HepG2 (cell line): Measurements from ENCODE around the gene ATP1B2. TPM values are rescaled to one million over a fixed set of nuclear protein-coding genes. Genes with fewer than 3 reads are reported as not detected.

Experiments used
- DMAP1 ChIP-seq: IDR thresholded peaks from 2 replicates; pipeline ENCODE4 v1.6.1; 2016
- ESRRA ChIP-seq: sonication (generic); formaldehyde crosslinking; IDR thresholded peaks from 2 replicates; pipeline ENCODE4 v1.5.1; 2020; ENCODE audit warnings: mild to moderate bottlenecking, low read depth, missing genetic modification reagents
- FOXK2 ChIP-seq: fragments of 450-650 bp; IDR thresholded peaks from 2 replicates; pipeline ENCODE4 v1.6.1; 2016
- HNRNPL ChIP-seq: fragments of 200-400 bp; formaldehyde crosslinking; IDR thresholded peaks from 2 replicates; pipeline ENCODE4 v1.6.1; 2017; ENCODE audit warnings: mild to moderate bottlenecking, low read depth, low read length
- HOXD1 ChIP-seq: sonication (generic); formaldehyde crosslinking; IDR thresholded peaks from 2 replicates; pipeline ENCODE4 v1.5.0; 2020; ENCODE audit warnings: missing genetic modification reagents
- MBNL3 ChIP-seq: fragments of 250-450 bp; sonication (Bioruptor Pico); conservative IDR thresholded peaks from 2 replicates; pipeline ENCODE4 v1.8.0; 2022; ENCODE audit warnings: mild to moderate bottlenecking, inconsistent platforms
- RBFOX2 ChIP-seq: fragments of 200-400 bp; formaldehyde crosslinking; IDR thresholded peaks from 2 replicates; pipeline ENCODE4 v1.6.1; 2017; ENCODE audit warnings: low read depth, mild to moderate bottlenecking, low read length
- SATB2 ChIP-seq: sonication (generic); formaldehyde crosslinking; IDR thresholded peaks from 2 replicates; pipeline ENCODE4 v1.5.0; 2020; ENCODE audit warnings: missing genetic modification reagents
- TAF15 ChIP-seq: fragments of 200-400 bp; formaldehyde crosslinking; IDR thresholded peaks from one replicate; pipeline ENCODE4 v1.6.1; 2018; ENCODE audit warnings: mild to moderate bottlenecking, low read depth, low read length; ENCODE audit not compliant: poor library complexity, severe bottlenecking
- ZFP62 ChIP-seq: sonication (generic); formaldehyde crosslinking; IDR thresholded peaks from 2 replicates; pipeline ENCODE4 v1.4.0; 2020; ENCODE audit warnings: missing genetic modification reagents
- ZNF10 ChIP-seq: sonication (generic); formaldehyde crosslinking; IDR thresholded peaks from 2 replicates; pipeline ENCODE4 v1.4.0; 2020; ENCODE audit warnings: mild to moderate bottlenecking, low read depth, missing genetic modification reagents, borderline replicate concordance
- ZNF326 ChIP-seq: sonication (generic); formaldehyde crosslinking; IDR thresholded peaks from 2 replicates; pipeline ENCODE4 v1.4.0; 2020; ENCODE audit warnings: missing genetic modification reagents, borderline replicate concordance
- ZNF746 ChIP-seq: sonication (generic); formaldehyde crosslinking; IDR thresholded peaks from 2 replicates; pipeline ENCODE4 v1.8.0; 2022; ENCODE audit warnings: mild to moderate bottlenecking, missing genetic modification reagents
- ZNF761 ChIP-seq: sonication (generic); formaldehyde crosslinking; conservative IDR thresholded peaks from 2 replicates; pipeline ENCODE4 v1.4.0; 2020; ENCODE audit warnings: mild to moderate bottlenecking, missing genetic modification reagents
- ZNF879 ChIP-seq: sonication (generic); formaldehyde crosslinking; IDR thresholded peaks from 2 replicates; pipeline ENCODE4 v1.8.1; 2023; ENCODE audit warnings: missing genetic modification reagents
- ZSCAN12 ChIP-seq: sonication (generic); formaldehyde crosslinking; IDR thresholded peaks from 2 replicates; pipeline ENCODE4 v1.9.0; 2021; ENCODE audit warnings: mild to moderate bottlenecking, missing genetic modification reagents
- polyA plus RNA-seq, 8 experiments: library from polyadenylated mRNA; depleted of rRNA in 3 of 8; stranded (reverse) in 7 of 8; unstranded in 1 of 8; fragments of >200 nt; fragmentation: Illumina TruSeq in 4 of 8; extraction: Trizol in 4 of 8; gene quantifications; 2 replicates each; pipeline versions ENCODE4 v1.2.1 to v1.2.3, GENCODE V29; 2011 to 2016; ENCODE audit warnings: low read depth in 4 of 8, missing spikeins in 1 of 8, mixed read lengths in 1 of 8; ENCODE audit not compliant: insufficient read depth in 1 of 8
- total RNA-seq, 5 experiments: library from RNA; depleted of rRNA; stranded (reverse); fragments of >200 nt; fragmentation: Illumina TruSeq; extraction: Trizol; gene quantifications; 2 replicates each; pipeline ENCODE4 v1.2.3, GENCODE V29; 2016; ENCODE audit warnings: low read depth in 1 of 5
- TF ChIP-seq, protein P1 (sequence below), 2 experiments: sonication (generic) in 1 of 2; formaldehyde crosslinking in 1 of 2; IDR thresholded peaks; 2 replicates each; pipeline versions ENCODE4 v1.4.0 to v1.6.1; 2016 to 2020; ENCODE audit warnings: borderline replicate concordance in 1 of 2, low read depth in 1 of 2, mild to moderate bottlenecking in 1 of 2, missing genetic modification reagents in 1 of 2
- TF ChIP-seq, protein P2 (sequence below): sonication (generic); formaldehyde crosslinking; IDR thresholded peaks from 2 replicates; pipeline ENCODE4 v1.5.0; 2020; ENCODE audit warnings: mild to moderate bottlenecking, missing genetic modification reagents
- TF ChIP-seq, protein P3 (sequence below): sonication (generic); formaldehyde crosslinking; IDR thresholded peaks from 2 replicates; pipeline ENCODE4 v1.4.0; 2020; ENCODE audit warnings: mild to moderate bottlenecking, missing genetic modification reagents

ATP1B2 gene
- total and polyA plus RNA-seq, 2 of the 13 experiments (the other 11 are each of a cell fraction or from before 2014, with no cell fraction given), result not detected

DNA sequence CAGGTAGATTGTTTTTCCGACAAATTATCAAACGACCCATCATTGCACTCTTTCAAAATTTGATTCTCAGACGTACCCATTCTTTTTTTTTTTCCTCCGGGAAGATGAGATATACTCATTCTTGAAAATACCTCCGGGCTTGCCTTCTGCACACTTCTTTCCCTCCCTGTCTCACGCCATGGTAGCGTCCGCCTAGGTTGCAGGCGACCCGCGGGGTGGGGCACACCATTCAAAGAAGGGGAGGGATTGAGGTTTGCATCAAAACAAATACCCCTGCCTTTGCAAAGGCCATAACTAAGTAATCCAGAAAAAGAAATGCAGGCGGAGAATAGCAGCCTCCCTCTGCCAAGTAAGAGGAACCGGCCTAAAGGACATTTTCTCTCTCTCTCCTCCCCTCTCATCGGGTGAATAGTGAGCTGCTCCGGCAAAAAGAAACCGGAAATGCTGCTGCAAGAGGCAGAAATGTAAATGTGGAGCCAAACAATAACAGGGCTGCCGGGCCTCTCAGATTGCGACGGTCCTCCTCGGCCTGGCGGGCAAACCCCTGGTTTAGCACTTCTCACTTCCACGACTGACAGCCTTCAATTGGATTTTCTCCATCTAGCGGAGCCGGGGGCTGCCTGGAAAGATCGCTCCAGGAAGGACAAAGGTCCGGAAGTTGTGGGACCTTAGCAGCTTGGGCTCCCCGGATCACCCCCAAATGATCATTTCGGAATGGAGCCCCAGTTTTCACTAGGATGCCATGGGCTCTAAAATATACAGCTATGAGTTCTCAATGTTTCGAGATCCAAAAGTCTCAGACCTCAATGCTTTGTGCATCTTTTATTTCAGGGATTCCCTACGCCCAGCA lies 35.7 kb downstream of the ATP1B2 start (continued):
- TF ChIP-seq, protein P1, sequence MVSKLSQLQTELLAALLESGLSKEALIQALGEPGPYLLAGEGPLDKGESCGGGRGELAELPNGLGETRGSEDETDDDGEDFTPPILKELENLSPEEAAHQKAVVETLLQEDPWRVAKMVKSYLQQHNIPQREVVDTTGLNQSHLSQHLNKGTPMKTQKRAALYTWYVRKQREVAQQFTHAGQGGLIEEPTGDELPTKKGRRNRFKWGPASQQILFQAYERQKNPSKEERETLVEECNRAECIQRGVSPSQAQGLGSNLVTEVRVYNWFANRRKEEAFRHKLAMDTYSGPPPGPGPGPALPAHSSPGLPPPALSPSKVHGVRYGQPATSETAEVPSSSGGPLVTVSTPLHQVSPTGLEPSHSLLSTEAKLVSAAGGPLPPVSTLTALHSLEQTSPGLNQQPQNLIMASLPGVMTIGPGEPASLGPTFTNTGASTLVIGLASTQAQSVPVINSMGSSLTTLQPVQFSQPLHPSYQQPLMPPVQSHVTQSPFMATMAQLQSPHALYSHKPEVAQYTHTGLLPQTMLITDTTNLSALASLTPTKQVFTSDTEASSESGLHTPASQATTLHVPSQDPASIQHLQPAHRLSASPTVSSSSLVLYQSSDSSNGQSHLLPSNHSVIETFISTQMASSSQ (IDR thresholded peaks at IDR 0.05; ENCODE audit: low read depth), result no peak; the same call in 1 of the 2 replicates
- TF ChIP-seq, protein P1 (CRISPR knock-in tag; IDR thresholded peaks at IDR 0.05; ENCODE audit: borderline replicate concordance), result 0 out of 2 replicates have a peak, but pooled peaks have one; percentile 17
- TF ChIP-seq SATB2 (CRISPR knock-in tag) (0 out of 2 replicates have a peak, but pooled peaks have one; percentile 51), ZNF326 (no peak), MBNL3 (no peak), ESRRA (CRISPR knock-in tag) (no peak), FOXK2 (peak; percentile 100), HNRNPL (no peak), RBFOX2 (peak; percentile 62), ZNF879 (CRISPR knock-in tag) (peak; percentile 9; the same call in 1 of the 2 replicates), ZSCAN12 (CRISPR knock-in tag) (no peak), TAF15 (no peak), ZNF10 (CRISPR knock-in tag) (no peak), ZNF761 (CRISPR knock-in tag) (peak; percentile 80; the same call in 1 of the 2 replicates), HOXD1 (CRISPR knock-in tag) (no peak), DMAP1 (CRISPR knock-in tag) (0 out of 2 replicates have a peak, but pooled peaks have one; percentile 13), ZNF746 (CRISPR knock-in tag) (no peak), ZFP62 (no peak)
- TF ChIP-seq, protein P2, sequence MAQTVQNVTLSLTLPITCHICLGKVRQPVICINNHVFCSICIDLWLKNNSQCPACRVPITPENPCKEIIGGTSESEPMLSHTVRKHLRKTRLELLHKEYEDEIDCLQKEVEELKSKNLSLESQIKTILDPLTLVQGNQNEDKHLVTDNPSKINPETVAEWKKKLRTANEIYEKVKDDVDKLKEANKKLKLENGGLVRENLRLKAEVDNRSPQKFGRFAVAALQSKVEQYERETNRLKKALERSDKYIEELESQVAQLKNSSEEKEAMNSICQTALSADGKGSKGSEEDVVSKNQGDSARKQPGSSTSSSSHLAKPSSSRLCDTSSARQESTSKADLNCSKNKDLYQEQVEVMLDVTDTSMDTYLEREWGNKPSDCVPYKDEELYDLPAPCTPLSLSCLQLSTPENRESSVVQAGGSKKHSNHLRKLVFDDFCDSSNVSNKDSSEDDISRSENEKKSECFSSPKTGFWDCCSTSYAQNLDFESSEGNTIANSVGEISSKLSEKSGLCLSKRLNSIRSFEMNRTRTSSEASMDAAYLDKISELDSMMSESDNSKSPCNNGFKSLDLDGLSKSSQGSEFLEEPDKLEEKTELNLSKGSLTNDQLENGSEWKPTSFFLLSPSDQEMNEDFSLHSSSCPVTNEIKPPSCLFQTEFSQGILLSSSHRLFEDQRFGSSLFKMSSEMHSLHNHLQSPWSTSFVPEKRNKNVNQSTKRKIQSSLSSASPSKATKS (CRISPR knock-in tag), result no peak
- TF ChIP-seq, protein P3, sequence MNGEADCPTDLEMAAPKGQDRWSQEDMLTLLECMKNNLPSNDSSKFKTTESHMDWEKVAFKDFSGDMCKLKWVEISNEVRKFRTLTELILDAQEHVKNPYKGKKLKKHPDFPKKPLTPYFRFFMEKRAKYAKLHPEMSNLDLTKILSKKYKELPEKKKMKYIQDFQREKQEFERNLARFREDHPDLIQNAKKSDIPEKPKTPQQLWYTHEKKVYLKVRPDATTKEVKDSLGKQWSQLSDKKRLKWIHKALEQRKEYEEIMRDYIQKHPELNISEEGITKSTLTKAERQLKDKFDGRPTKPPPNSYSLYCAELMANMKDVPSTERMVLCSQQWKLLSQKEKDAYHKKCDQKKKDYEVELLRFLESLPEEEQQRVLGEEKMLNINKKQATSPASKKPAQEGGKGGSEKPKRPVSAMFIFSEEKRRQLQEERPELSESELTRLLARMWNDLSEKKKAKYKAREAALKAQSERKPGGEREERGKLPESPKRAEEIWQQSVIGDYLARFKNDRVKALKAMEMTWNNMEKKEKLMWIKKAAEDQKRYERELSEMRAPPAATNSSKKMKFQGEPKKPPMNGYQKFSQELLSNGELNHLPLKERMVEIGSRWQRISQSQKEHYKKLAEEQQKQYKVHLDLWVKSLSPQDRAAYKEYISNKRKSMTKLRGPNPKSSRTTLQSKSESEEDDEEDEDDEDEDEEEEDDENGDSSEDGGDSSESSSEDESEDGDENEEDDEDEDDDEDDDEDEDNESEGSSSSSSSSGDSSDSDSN (CRISPR knock-in tag), result no peak
